SKM-1 treated with dmso at 0.1 percent for 144 hours (cell line): ENCODE results near the gene METAP1D.

Source experiments
- DNase-seq: peaks from one replicate; lab custom pipeline; 2025; ENCODE audit not compliant: unreplicated experiment; lab: John Stamatoyannopoulos, UW

METAP1D gene

DNA sequence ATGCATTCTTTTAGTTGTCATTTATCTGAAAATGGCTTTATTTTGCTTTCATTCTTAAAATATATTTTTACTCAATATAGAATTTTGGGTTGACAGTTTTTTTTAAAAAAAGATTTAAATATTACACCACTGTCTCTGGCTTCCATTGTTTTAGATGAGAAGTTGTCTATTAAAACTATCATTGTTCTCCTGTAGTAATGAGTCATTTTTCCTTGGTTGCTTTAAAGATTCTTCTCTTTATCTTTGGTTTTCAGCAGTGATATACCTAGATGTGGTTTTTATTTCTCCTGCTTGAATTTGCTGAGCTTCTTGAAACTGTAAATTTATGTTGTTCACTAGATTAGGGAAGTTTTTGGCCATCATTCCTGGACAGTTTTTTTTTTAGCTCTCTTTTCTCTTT, 129.7 kb downstream of the METAP1D start:
- no peak for DNase-seq
